Measurements from ENCODE around the gene P2RX5.

GRCh38 chr17:3693141-3693540, 2.8 kb downstream of the P2RX5 start:
- no peak for TF ChIP-seq EZH2 (IDR thresholded peaks at IDR 0.05)
- no peak for TF ChIP-seq POLR2AphosphoS5 (IDR thresholded peaks at IDR 0.05; ENCODE audit: borderline replicate concordance, low read depth, low read length)
